ENCODE data around the gene CHN2. TPM values are rescaled to one million over a fixed set of nuclear protein-coding genes. Genes with fewer than 3 reads are reported as not detected.

Gene CHN2
- total RNA-seq (2014; rRNA removed), result not detected in 2 replicates
- polyA plus RNA-seq (2012), result 0.09 TPM

DNA sequence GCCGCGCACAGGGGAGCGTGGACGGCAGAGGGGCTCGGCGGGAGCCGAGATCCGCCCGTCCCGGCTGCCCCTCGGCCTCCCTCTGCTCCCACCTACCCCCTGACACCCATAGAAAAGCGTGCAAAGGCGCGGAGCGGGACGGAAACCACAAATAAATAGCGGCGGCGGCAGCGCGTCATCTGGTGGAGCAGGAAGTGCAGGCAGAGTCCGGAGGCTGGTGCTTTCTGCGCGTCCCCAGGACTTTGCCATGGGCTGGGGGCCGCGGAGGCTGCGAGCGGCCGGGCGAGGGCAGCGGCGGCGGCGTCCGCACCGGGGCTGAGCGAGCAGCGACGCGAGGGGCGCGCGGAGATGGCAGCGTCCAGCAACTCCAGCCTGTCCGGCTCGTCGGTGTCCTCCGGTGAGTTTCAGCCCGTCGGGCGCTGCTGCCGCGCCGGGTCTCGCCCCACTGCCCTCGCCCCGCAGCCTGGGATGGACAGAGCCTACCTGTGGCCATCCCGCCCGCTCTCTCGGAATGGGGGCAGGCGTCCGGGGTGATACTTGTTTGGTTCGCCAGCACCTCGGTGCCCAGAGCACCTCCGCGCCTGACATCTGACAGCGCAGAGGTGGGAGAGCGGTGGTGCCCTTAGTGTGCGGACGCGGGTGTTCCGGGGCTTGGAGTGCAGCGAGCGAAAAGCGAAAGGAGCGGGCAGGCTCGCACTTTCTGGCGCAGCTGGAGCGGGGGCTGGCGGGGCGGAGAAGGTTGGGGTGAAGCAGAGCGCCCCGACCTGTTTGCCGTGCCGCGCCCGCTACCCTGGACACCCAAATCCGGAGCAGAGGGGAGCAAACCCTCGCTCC, at the start of gene CHN2:
Gene CHN2, plus strand, starts transcription at position 182 of the 834 bp plus-strand sequence.
- no peak for DNase-seq (ENCODE audit: low read depth)

DNA sequence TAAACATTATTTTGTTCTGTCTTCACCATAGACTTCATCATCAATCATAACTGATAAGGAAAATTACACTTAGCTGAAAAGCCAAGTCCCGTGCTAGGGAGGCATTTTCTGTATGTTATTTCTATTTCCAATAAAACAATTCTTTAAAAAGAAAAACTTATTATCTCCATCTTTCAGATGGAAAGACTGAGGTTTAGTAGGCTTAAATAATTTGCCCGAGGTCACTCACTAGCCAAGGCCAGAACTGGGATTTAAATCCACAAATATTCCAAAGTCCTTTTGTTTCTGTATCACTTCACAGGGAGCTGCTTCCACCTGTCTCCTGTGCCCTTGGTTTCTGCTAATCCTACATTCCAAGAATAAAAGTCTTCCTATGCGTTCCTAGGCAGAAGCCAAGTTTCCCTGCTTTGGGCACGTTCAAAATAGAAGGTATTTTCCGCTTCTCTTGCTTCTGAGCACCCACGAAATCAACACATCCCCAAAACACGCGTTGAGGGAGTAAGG, 49.0 kb upstream of the CHN2 start:
- DNase-seq (ENCODE audit: low read depth), result no peak

DNA sequence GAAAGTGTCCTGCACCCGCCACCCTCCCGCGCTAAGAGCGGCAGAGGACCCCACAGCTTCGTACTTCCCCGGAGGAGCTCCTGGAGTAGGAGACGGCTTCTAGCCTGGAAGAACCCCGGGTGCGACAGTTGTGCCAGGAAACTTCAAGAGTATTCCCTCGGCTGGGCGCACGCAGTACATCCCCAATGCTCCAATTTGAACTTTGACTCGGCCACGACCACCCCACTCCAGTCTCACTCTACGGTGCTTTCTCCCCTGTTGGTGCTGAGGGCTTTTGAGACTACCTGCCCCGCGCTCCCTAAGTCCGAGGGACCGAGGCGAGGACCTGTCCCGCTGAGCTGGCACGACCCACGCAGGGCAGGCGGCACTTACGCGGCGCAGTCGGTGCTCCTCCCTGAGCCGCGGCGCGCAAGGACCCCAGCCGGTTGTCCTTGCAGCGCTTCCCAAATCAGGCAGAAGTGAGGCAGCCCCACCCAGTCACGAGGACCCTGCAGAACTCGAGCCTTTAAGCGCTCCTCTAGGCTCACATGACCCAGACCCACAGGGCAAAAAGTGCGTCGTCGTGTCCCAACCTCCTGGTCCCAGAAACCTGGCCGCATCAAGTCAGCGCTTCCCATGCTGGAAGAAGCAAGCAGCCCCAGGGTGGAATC, 48.4 kb upstream of the CHN2 start, which contains the start of gene CPVL:
Gene CPVL, minus strand, starts transcription at position 481 of the 650 bp plus-strand sequence. CDS start 25,476 bp downstream, outside the sequence.
- no peak for DNase-seq (ENCODE audit: low read depth)

- DNase-seq (ENCODE audit: low read depth), result peak; percentile 4
Observed at GRCh38 chr7:29146888-29147609, 47.5 kb upstream of the CHN2 start.

GRCh38 chr7:29147821-29148220, 46.8 kb upstream of the CHN2 start:
- no peak for DNase-seq (ENCODE audit: low read depth)

- no peak for DNase-seq (ENCODE audit: low read depth)
Observed at GRCh38 chr7:29149036-29149435, 45.5 kb upstream of the CHN2 start.

GRCh38 chr7:29150856-29151255, 43.7 kb upstream of the CHN2 start:
- DNase-seq (ENCODE audit: low read depth), result no peak

DNA sequence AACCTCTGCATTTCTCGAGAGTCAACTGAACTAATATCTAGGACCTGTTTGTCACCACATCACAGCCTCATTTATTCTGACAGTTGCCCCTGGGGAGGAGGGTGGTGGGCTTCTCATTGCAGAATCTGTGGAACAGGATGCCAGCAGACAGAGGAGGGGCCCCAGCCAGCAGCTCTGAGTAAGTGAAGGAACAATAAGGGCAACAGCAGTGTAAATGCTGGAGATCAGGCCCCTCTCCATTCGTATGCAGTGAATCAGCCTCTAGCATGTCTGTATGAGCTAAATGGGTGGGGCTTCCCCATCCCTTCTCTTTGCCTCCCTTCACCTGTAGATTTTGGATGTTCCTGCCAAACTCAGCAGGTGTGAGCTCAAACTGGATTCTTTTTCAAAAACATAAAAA, 40.5 kb upstream of the CHN2 start:
- no peak for DNase-seq (ENCODE audit: low read depth)

DNA sequence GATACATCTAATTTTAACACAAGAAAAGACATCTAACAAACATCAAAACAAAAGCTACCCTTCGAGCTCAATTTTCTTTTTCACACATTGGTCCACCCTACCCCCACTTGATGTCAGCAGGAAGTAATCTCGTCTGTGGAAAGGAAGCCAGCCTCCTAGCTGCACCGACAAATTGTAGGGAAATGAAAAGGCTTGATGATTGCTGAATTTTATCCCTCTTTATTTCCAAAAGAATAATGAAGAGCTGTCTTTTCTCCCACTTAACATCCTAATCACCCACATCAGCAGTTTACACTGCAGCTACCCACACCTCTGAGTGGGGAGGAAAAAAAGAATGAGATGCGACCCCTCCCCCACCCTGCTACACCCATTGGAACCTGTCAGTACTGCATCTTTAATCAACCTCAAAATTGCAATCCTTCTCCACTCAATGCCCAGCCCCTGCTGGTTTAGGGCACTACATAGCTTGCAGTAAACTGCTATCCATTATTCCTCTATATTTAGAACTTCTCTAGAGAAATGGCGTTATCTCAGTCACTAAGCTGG, 37.6 kb upstream of the CHN2 start:
- no peak for DNase-seq (ENCODE audit: low read depth)

DNA sequence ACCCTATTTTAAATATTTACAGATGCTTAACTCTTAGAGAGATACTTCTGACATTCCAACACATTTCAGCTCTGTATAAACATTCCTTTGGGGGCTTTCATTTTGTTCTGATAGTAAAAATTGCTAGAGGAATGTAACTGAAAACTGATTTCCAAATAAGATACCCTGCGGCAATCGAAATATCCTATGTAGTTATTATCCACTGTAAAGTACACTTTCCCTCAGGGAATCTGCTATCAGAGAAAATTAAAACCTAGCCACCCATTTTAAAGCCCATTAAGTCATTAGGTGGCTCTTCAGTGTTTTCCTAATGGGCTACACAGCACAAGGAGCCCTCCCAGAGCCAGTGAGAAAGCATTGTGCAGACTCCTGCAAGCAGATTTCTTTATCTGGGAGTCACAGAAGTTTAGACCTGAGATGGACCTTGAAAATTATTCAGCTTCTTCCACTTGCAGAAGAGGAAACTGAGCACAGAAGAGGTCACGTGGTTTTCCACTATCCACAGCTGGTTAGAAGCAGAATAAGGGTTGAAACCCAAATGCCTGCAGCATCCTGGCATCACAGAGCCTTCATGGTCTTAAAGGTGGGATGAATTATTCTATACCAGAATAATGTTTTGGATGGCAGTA, 35.7 kb upstream of the CHN2 start:
- no peak for DNase-seq (ENCODE audit: low read depth)

DNA sequence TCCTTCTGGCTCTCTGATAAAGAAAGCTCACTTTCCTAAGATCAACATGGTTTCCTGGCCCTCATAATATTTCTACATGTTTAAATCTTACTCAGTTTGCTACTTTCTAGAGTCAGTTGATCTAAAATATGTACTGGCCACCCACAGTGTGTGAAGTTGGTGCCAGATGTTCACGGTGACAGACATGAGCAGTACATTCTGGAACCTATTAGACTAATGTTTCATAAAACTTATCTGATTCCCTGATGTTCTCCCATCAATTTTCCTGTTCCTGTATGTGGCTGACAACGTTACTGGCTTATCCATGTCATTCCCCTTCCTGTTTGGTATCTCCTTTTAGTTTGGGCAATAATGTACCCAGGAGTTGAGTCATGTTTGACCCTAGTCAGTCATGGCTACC, 34.5 kb upstream of the CHN2 start:
- no peak for DNase-seq (ENCODE audit: low read depth)

- no peak for DNase-seq (ENCODE audit: low read depth)
Observed at GRCh38 chr7:29161231-29161630, 33.3 kb upstream of the CHN2 start.

GRCh38 chr7:29162577-29162976, 32.0 kb upstream of the CHN2 start:
- no peak for DNase-seq (ENCODE audit: low read depth)

GRCh38 chr7:29163854-29164253, 30.7 kb upstream of the CHN2 start:
- no peak for DNase-seq (ENCODE audit: low read depth)

DNA sequence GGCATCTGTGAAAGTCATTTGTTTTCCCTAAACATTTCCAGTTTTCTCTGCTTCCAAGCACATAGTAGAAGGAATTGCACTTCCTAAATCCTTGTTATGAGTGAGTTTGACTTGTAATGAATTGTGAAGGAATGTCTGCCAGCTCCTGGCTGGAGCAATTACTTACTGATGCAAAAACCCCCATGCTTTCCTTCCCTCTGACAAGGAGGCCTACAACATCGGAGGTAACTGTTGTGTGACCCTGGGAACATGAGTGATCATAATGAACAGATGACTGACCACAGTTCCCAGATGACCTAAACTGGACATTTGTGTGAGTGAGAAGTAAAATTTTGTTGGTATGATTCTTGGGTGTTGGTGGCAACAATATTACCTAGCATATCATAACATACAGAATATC, 26.9 kb upstream of the CHN2 start:
- DNase-seq (ENCODE audit: low read depth), result no peak

GRCh38 chr7:29170781-29171180, 23.8 kb upstream of the CHN2 start:
- no peak for DNase-seq (ENCODE audit: low read depth)

GRCh38 chr7:29173458-29173857, 21.1 kb upstream of the CHN2 start:
- DNase-seq (ENCODE audit: low read depth), result no peak

DNA sequence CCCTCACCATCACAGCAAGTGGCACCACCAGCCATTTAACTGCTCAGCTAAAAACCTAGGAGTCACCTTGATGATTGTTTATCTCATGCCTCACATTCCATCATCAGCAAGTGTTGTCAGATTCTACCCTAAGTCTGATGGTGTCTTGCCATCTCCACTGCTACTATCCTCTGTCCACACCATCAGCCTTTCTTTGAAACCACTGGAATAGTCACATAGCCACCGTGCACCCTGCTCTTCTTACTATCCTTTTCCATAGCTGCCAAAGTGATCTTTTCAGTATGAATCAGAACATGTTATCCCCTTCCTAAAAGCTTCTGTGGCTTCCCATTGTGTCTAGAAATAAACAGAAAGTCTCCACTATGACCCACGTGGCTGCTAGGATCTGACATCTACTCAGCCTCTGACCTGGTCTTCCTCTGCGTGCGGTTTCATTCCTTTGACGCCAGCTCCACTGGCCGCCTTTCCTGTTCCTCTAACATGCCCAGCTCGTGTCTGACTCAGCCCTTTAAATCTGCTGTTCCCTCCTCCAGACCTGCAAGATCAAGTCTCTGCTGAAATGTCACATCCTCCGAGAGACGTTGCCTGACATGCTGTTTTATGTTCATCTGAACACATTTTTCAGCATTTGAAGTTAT, 16.5 kb upstream of the CHN2 start:
- no peak for DNase-seq (ENCODE audit: low read depth)

- no peak for DNase-seq (ENCODE audit: low read depth)
Observed at GRCh38 chr7:29179115-29179514, 15.5 kb upstream of the CHN2 start.

GRCh38 chr7:29184599-29184998, 10.0 kb upstream of the CHN2 start:
- no peak for DNase-seq (ENCODE audit: low read depth)

- no peak for DNase-seq (ENCODE audit: low read depth)
Observed at GRCh38 chr7:29185613-29186012, 9.0 kb upstream of the CHN2 start.
